Activated gamma-delta T cell (primary cell): ENCODE measurements around the gene ATXN2L.
"Not testable (repeated sequence)": the region's sequence is repeated elsewhere in the genome, so short reads cannot be mapped to it uniquely, and the experiment has no call there.

ENCODE experiments used
- DNase-seq: peaks from one replicate; lab custom pipeline; 2025; lab: John Stamatoyannopoulos, UW

ATXN2L gene

GRCh38 chr16:28867241-28867640 is 44.4 kb downstream of the ATXN2L start:
- no peak for DNase-seq

- not testable (repeated sequence) for DNase-seq
Observed at GRCh38 chr16:28867646-28868045, 44.8 kb downstream of the ATXN2L start.

- DNase-seq, result no peak
Observed at GRCh38 chr16:28869201-28869600, 46.4 kb downstream of the ATXN2L start.

- no peak for DNase-seq
Observed at GRCh38 chr16:28872952-28873351, 50.2 kb downstream of the ATXN2L start.

- DNase-seq, result no peak
Observed at GRCh38 chr16:28873543-28874201, 50.9 kb downstream of the ATXN2L start.

GRCh38 chr16:28874406-28874805 is 51.6 kb downstream of the ATXN2L start:
- no peak for DNase-seq

GRCh38 chr16:28875134-28876018 is 52.6 kb downstream of the ATXN2L start:
- no peak for DNase-seq

GRCh38 chr16:28876019-28876659 is 53.3 kb downstream of the ATXN2L start:
- DNase-seq, result no peak

GRCh38 chr16:28876973-28877654 is 54.3 kb downstream of the ATXN2L start:
- no peak for DNase-seq

- DNase-seq, result no peak
Observed at GRCh38 chr16:28877655-28878000, 54.8 kb downstream of the ATXN2L start.

GRCh38 chr16:28878083-28878926 is 55.5 kb downstream of the ATXN2L start, which contains the start of gene ATP2A1:
ATP2A1 (plus strand) TSS chr16:28878488; CDS start chr16:28878672, 184 bp downstream.
- no peak for DNase-seq

GRCh38 chr16:28879261-28879840 is 56.6 kb downstream of the ATXN2L start:
- DNase-seq, result no peak

GRCh38 chr16:28879841-28880588 is 57.2 kb downstream of the ATXN2L start:
- DNase-seq, result peak; percentile 78

- no peak for DNase-seq
Observed at GRCh38 chr16:28880589-28880915, 57.8 kb downstream of the ATXN2L start.

GRCh38 chr16:28880955-28881354 is 58.2 kb downstream of the ATXN2L start:
- DNase-seq, result no peak

- not testable (repeated sequence) for DNase-seq
Observed at GRCh38 chr16:28881565-28881964, 58.8 kb downstream of the ATXN2L start.

GRCh38 chr16:28882551-28883160 is 59.9 kb downstream of the ATXN2L start:
- no peak for DNase-seq

- no peak for DNase-seq
Observed at GRCh38 chr16:28883221-28883996, 60.6 kb downstream of the ATXN2L start.

- DNase-seq, result no peak
Observed at GRCh38 chr16:28884045-28884444, 61.2 kb downstream of the ATXN2L start.
